GM23338 (cell line): ENCODE results near the gene TRUB1. TPM values are rescaled to one million over a fixed set of nuclear protein-coding genes. Genes with fewer than 3 reads are reported as not detected.

Experiments
- ATAC-seq: fragments of 200-7000 bp; cut with Tn5 transposase; 3 replicates; pipeline ENCODE4 v1.9.1; 2020
- DNase-seq: peaks from one replicate; pipeline ENCODE4 v3.0.0-alpha.2; 2015; ENCODE audit warnings: low spot score
- H2AFZ ChIP-seq: fragments of 200-600 bp; sonication (generic); 2 replicates; pipeline ENCODE4 v1.8.0; 2016; ENCODE audit warnings: antibody characterized with exemption, mild to moderate bottlenecking, moderate library complexity
- H3F3A ChIP-seq: fragments of 200-600 bp; sonication (generic); replicated peaks from 2 replicates; pipeline ENCODE4 v1.8.0; 2017; ENCODE audit warnings: antibody characterized with exemption, mixed run types, low read depth
- H3K27ac ChIP-seq: fragments of 200-600 bp; sonication (generic); 2 replicates; pipeline ENCODE4 v1.6.1; 2016; ENCODE audit warnings: low read depth
- H3K27me3 ChIP-seq: fragments of 200-600 bp; sonication (generic); 2 replicates; pipeline ENCODE4 v1.8.0; 2016; ENCODE audit warnings: mild to moderate bottlenecking, mixed run types, moderate library complexity; ENCODE audit not compliant: insufficient read depth
- H3K36me3 ChIP-seq: fragments of 200-600 bp; sonication (generic); 2 replicates; pipeline ENCODE4 v1.8.0; 2016; ENCODE audit warnings: mild to moderate bottlenecking; ENCODE audit not compliant: insufficient read depth
- H3K4me1 ChIP-seq: fragments of 200-600 bp; sonication (generic); 2 replicates; pipeline ENCODE4 v1.8.0; 2016; ENCODE audit warnings: mild to moderate bottlenecking, moderate library complexity; ENCODE audit not compliant: insufficient read depth
- H3K4me2 ChIP-seq: fragments of 200-600 bp; sonication (generic); 2 replicates; pipeline ENCODE4 v1.7.1; 2017; ENCODE audit warnings: mixed run types
- H3K4me3 ChIP-seq: fragments of 200-600 bp; sonication (generic); 2 replicates; pipeline ENCODE4 v1.6.1; 2016; ENCODE audit warnings: mixed run types
- H3K79me2 ChIP-seq: fragments of 200-600 bp; sonication (generic); replicated peaks from 2 replicates; pipeline ENCODE4 v1.8.0; 2017; ENCODE audit warnings: mild to moderate bottlenecking; ENCODE audit not compliant: insufficient read depth
- H3K9me2 ChIP-seq: fragments of 200-600 bp; sonication (generic); 2 replicates; pipeline ENCODE4 v1.8.0; 2017; ENCODE audit not compliant: insufficient read depth
- H4K20me1 ChIP-seq: fragments of 200-600 bp; sonication (generic); replicated peaks from 2 replicates; pipeline ENCODE4 v1.8.0; 2017; ENCODE audit warnings: mild to moderate bottlenecking; ENCODE audit not compliant: insufficient read depth
- H3K27ac Mint-ChIP-seq: 2 replicates; pipeline ENCODE4 v1.8.0; 2020; ENCODE audit warnings: inconsistent platforms, mild to moderate bottlenecking, moderate library complexity, mixed read lengths
- H3K27me3 Mint-ChIP-seq: 3 replicates; pipeline ENCODE4 v1.8.0; 2022; ENCODE audit warnings: low read depth, mild to moderate bottlenecking, moderate library complexity, mixed read lengths, inconsistent platforms; ENCODE audit not compliant: insufficient read depth, poor library complexity
- H3K36me3 Mint-ChIP-seq: 3 replicates; pipeline ENCODE4 v1.8.0; 2021; ENCODE audit warnings: low read depth, mild to moderate bottlenecking, inconsistent platforms, moderate library complexity, mixed read lengths
- H3K4me1 Mint-ChIP-seq: 3 replicates; pipeline ENCODE4 v1.8.0; 2020; ENCODE audit warnings: mild to moderate bottlenecking, inconsistent platforms, mixed read lengths
- H3K4me3 Mint-ChIP-seq: 3 replicates; pipeline ENCODE4 v1.8.0; 2021; ENCODE audit warnings: moderate library complexity, mild to moderate bottlenecking, inconsistent platforms, mixed read lengths
- H3K9me3 Mint-ChIP-seq: 3 replicates; pipeline ENCODE4 v1.8.0; 2020; ENCODE audit warnings: moderate library complexity, mild to moderate bottlenecking, inconsistent platforms, mixed read lengths
- CREB1 ChIP-seq: fragments of 250-450 bp; sonication (Bioruptor Pico); IDR thresholded peaks from 2 replicates; pipeline ENCODE4 v1.5.0; 2020; ENCODE audit warnings: low read depth, mild to moderate bottlenecking, moderate library complexity
- CTCF ChIP-seq, 2 experiments: fragments of 200-600 bp in 1 of 2; sonication (generic) in 1 of 2; conservative IDR thresholded peaks; 2 replicates each; pipeline versions ENCODE4 v1.5.1 to v1.6.1; 2016 to 2017; ENCODE audit warnings: antibody characterized with exemption in 2 of 2, low read depth in 2 of 2, mild to moderate bottlenecking in 2 of 2, moderate library complexity in 1 of 2
- ETS1 ChIP-seq: IDR thresholded peaks from 2 replicates; pipeline ENCODE4 v1.6.1; 2016; ENCODE audit warnings: antibody characterized with exemption
- EZH2 ChIP-seq: fragments of 200-600 bp; sonication (generic); IDR thresholded peaks from one replicate; pipeline ENCODE4 v1.8.0; 2017; ENCODE audit warnings: antibody characterized with exemption, mild to moderate bottlenecking, low read depth; ENCODE audit not compliant: unreplicated experiment
- EZH2phosphoT487 ChIP-seq: fragments of 200-600 bp; sonication (generic); IDR thresholded peaks from one replicate; pipeline ENCODE4 v1.8.1; 2018; ENCODE audit warnings: antibody characterized with exemption; ENCODE audit not compliant: unreplicated experiment
- JUNB ChIP-seq: IDR thresholded peaks from one replicate; pipeline ENCODE4 v1.6.1; 2016; ENCODE audit warnings: antibody characterized with exemption; ENCODE audit not compliant: unreplicated experiment
- NANOG ChIP-seq: IDR thresholded peaks from 2 replicates; pipeline ENCODE4 v1.6.1; 2016; ENCODE audit warnings: antibody characterized with exemption, borderline replicate concordance
- POLR2AphosphoS5 ChIP-seq: IDR thresholded peaks from 2 replicates; pipeline ENCODE4 v1.6.1; 2016; ENCODE audit warnings: antibody characterized with exemption, low read depth
- REST ChIP-seq: IDR thresholded peaks from one replicate; pipeline ENCODE4 v1.6.1; 2018; ENCODE audit warnings: antibody characterized with exemption; ENCODE audit not compliant: unreplicated experiment
- STAT1 ChIP-seq: IDR thresholded peaks from one replicate; pipeline ENCODE4 v1.6.1; 2016; ENCODE audit warnings: antibody characterized with exemption; ENCODE audit not compliant: unreplicated experiment
- ZNF114 ChIP-seq: fragments of 250-450 bp; sonication (Bioruptor Pico); IDR thresholded peaks from 2 replicates; pipeline ENCODE4 v1.5.0; 2020; ENCODE audit warnings: mild to moderate bottlenecking, moderate library complexity
- ZNF331 ChIP-seq: fragments of 250-450 bp; sonication (Bioruptor Pico); IDR thresholded peaks from 2 replicates; pipeline ENCODE4 v1.5.0; 2020; ENCODE audit warnings: low read depth, mild to moderate bottlenecking, moderate library complexity
- polyA plus RNA-seq: library from polyadenylated mRNA; unstranded; fragments of >200 nt; fragmentation: Nextera tagmentation; extraction: Ambion mirVana; gene quantifications from 2 replicates; pipeline ENCODE4 v1.2.1, GENCODE V29; 2016
- total RNA-seq: library from RNA; depleted of rRNA; stranded (reverse); fragments of >200 nt; shearing (Covaris generic); gene quantifications from 2 replicates; pipeline ENCODE4 v1.2.3, GENCODE V29; 2014

The TRUB1 gene
- total and polyA plus RNA-seq, 2 experiments from 2014 or later = 15.5 to 34.5 TPM

GRCh38 chr10:114995468-114996247, 57.7 kb downstream of the TRUB1 start:
- ATAC-seq (no peak), DNase-seq (no peak)
- H3K4me3 ChIP-seq = no peak overlapping the region
- H3K27ac ChIP-seq = no peak overlapping the region
- Mint-ChIP-seq H3K36me3 (no peaks in the 10 kb centered on the region), H3K4me3 (no peak overlapping the region), H3K4me1 (peaks cover 9% of the 10 kb centered on the region), H3K9me3 (no peaks in the 10 kb centered on the region), H3K27me3 (no peaks in the 10 kb centered on the region), H3K27ac (no peak overlapping the region)
- H3K9me2 ChIP-seq = no peaks in the 10 kb centered on the region
- H4K20me1 ChIP-seq = no peaks in the 10 kb centered on the region
- no peaks in the 10 kb centered on the region for H3K27me3 ChIP-seq
- H3K4me1 ChIP-seq = peaks cover 5% of the 10 kb centered on the region; the same call in 1 of the 2 replicates
- no peak overlapping the region for H2AFZ ChIP-seq
- H3K4me2 ChIP-seq = no peak overlapping the region
- H3F3A ChIP-seq = no peaks in the 10 kb centered on the region
- H3K79me2 ChIP-seq = no peaks in the 10 kb centered on the region
- no peaks in the 10 kb centered on the region for H3K36me3 ChIP-seq
- TF ChIP-seq ZNF331 (CRISPR knock-in tag) (no peak), JUNB (no peak), CREB1 (no peak), ETS1 (no peak)

GRCh38 chr10:114996542-114996941, 58.5 kb downstream of the TRUB1 start:
- H3K4me3 Mint-ChIP-seq = no peak overlapping the region
- H3K27me3 Mint-ChIP-seq = no peaks in the 10 kb centered on the region
- DNase-seq (no peak), ATAC-seq (no peak)
- Histone ChIP-seq H3K79me2 (no peaks in the 10 kb centered on the region), H3K27ac (no peak overlapping the region), H3K27me3 (no peaks in the 10 kb centered on the region), H3F3A (no peaks in the 10 kb centered on the region), H3K4me3 (no peak overlapping the region), H3K4me2 (no peak overlapping the region), H3K36me3 (no peaks in the 10 kb centered on the region), H2AFZ (no peak overlapping the region), H4K20me1 (no peaks in the 10 kb centered on the region), H3K9me2 (no peaks in the 10 kb centered on the region), H3K4me1 (peaks cover 9% of the 10 kb centered on the region; the same call in 1 of the 2 replicates)
- H3K36me3 Mint-ChIP-seq = no peaks in the 10 kb centered on the region
- no peak overlapping the region for H3K27ac Mint-ChIP-seq
- H3K4me1 Mint-ChIP-seq = peaks cover 12% of the 10 kb centered on the region
- H3K9me3 Mint-ChIP-seq = no peaks in the 10 kb centered on the region
- no peak for TF ChIP-seq EZH2phosphoT487
- TF ChIP-seq REST = no peak
- TF ChIP-seq ZNF331 (CRISPR knock-in tag) = no peak
- TF ChIP-seq CREB1 = no peak
- TF ChIP-seq ETS1 = no peak
- TF ChIP-seq EZH2 = no peak
- no peak for TF ChIP-seq POLR2AphosphoS5
- no peak for TF ChIP-seq ZNF114 (CRISPR knock-in tag)
- no peak for TF ChIP-seq JUNB
- TF ChIP-seq CTCF (conservative IDR thresholded peaks at IDR 0.05; ENCODE audit: low read depth in 2 of 2) = no peak
- no peak for TF ChIP-seq STAT1
- TF ChIP-seq NANOG = no peak
